Testis (tissue), 3 donors: Measurements from ENCODE around the gene EREG. TPM values are rescaled to one million over a fixed set of nuclear protein-coding genes. Genes with fewer than 3 reads are reported as not detected.
A peak's percentile ranks its signal among the peaks of the same experiment; 100 is the strongest.

Source experiments
- DNase-seq: peaks from one replicate; pipeline ENCODE4 v3.0.0-alpha.2; 2019
- H3K27ac ChIP-seq, 2 donors: fragments of 200-600 bp; sonication (generic); one replicate each; pipeline ENCODE4 v1.5.1; 2019
- H3K27me3 ChIP-seq: fragments of 200-600 bp; sonication (generic); one replicate; pipeline ENCODE4 v1.5.1; 2019
- H3K36me3 ChIP-seq: fragments of 200-600 bp; sonication (generic); one replicate; pipeline ENCODE4 v1.5.1; 2017; ENCODE audit warnings: low read depth; ENCODE audit errors: missing control alignments
- H3K4me1 ChIP-seq: fragments of 200-600 bp; sonication (generic); one replicate; pipeline ENCODE4 v1.5.1; 2019
- H3K4me3 ChIP-seq, 2 donors: fragments of 200-600 bp; sonication (generic); one replicate each; pipeline ENCODE4 v1.5.1; 2017 to 2019
- H3K9me3 ChIP-seq: fragments of 200-600 bp; sonication (generic); one replicate; pipeline ENCODE4 v1.5.1; 2017
- CTCF ChIP-seq, 3 experiments: fragments of 450-650 bp in 2 of 3; fragments of 200-600 bp in 1 of 3; sonication (generic) in 1 of 3; IDR thresholded peaks; one replicate each; pipeline ENCODE4 v1.5.1; 2016 to 2019; ENCODE audit warnings: antibody characterized with exemption in 3 of 3, mild to moderate bottlenecking in 2 of 3, moderate library complexity in 1 of 3
- POLR2A ChIP-seq: fragments of 450-650 bp; IDR thresholded peaks from one replicate; pipeline ENCODE4 v1.6.1; 2017; ENCODE audit warnings: antibody characterized with exemption, mild to moderate bottlenecking, moderate library complexity
- WGBS, 2 donors: methylation state at CpG; one replicate each; pipeline ENCODE4 v1.1.5; 2018; 5-methylcytosine and 5-hydroxymethylcytosine counted together
- intact Hi-C: fragments of 100-400 bp; cut with DNase I; formaldehyde crosslinking; loops from one replicate; pipeline ENCODE4 v1.15.1; 2023; ENCODE audit warnings: low total_unique reads
- polyA plus RNA-seq: library from polyadenylated mRNA; stranded (reverse); fragments of 350-450 nt; fragmentation: Illumina TruSeq; extraction: RNeasy Lipid Tissue Mini Kit (QIAGEN cat#74804); gene quantifications from one replicate; pipeline ENCODE4 v1.2.3, GENCODE V29; 2014; ENCODE audit warnings: low read depth, low replicate concordance; ENCODE audit not compliant: insufficient read depth
- total RNA-seq, 2 donors: library from RNA; depleted of rRNA; stranded (reverse); fragments of >200 nt; gene quantifications; one replicate each; pipeline ENCODE4 v1.2.3, GENCODE V29; 2016

Gene EREG
- total and polyA plus RNA-seq, 3 donors from 2014 or later = 0.37 TPM; not detected in 2

GRCh38 chr4:74366367-74366911 lies 1.5 kb downstream of the EREG start:
- Histone ChIP-seq H3K27me3 (no peaks in the 10 kb centered on the region), H3K9me3 (no peaks in the 10 kb centered on the region), H3K36me3 (no peaks in the 10 kb centered on the region), H3K4me3 (no peak overlapping the region), H3K27ac (no peak overlapping the region), H3K4me1 (peaks cover 12% of the 10 kb centered on the region)
- TF ChIP-seq CTCF (IDR thresholded peaks at IDR 0.05) (no peak), POLR2A (no peak)
- WGBS, 2 donors = 55 to 72% methylated on average over 2 of the region's 2 CpGs
- DNase-seq = no peak
- intact Hi-C loops = no loop called here

- intact Hi-C loops = no loop called here
- Histone ChIP-seq H3K36me3 (no peaks in the 10 kb centered on the region), H3K4me1 (peaks cover 12% of the 10 kb centered on the region), H3K27ac (no peak overlapping the region), H3K9me3 (no peaks in the 10 kb centered on the region), H3K27me3 (no peaks in the 10 kb centered on the region), H3K4me3 (no peak overlapping the region)
- no peak for TF ChIP-seq CTCF (IDR thresholded peaks at IDR 0.05)
- TF ChIP-seq POLR2A = no peak
- WGBS, 2 donors = 58 to 65% methylated on average over 1 of the region's 1 CpG
- DNase-seq = no peak
Measured at GRCh38 chr4:74367656-74368290, 2.8 kb downstream of the EREG start.

- no peaks in the 10 kb centered on the region for H3K9me3 ChIP-seq
- H3K4me1 ChIP-seq = peaks cover 12% of the 10 kb centered on the region
- WGBS, 2 donors = 65 to 77% methylated on average over 4 of the region's 4 CpGs
- TF ChIP-seq POLR2A = no peak
- TF ChIP-seq CTCF (IDR thresholded peaks at IDR 0.05) = no peak
- H3K27ac ChIP-seq = no peak overlapping the region
- DNase-seq = no peak
- intact Hi-C loops = no loop called here
- no peaks in the 10 kb centered on the region for H3K36me3 ChIP-seq
- no peak overlapping the region for H3K4me3 ChIP-seq
- no peaks in the 10 kb centered on the region for H3K27me3 ChIP-seq
Measured at GRCh38 chr4:74368596-74368995, 3.7 kb downstream of the EREG start.

- no peak for TF ChIP-seq POLR2A
- no peak for TF ChIP-seq CTCF (IDR thresholded peaks at IDR 0.05)
- Histone ChIP-seq H3K27me3 (no peaks in the 10 kb centered on the region), H3K4me3 (no peak overlapping the region), H3K9me3 (no peaks in the 10 kb centered on the region), H3K27ac (no peak overlapping the region), H3K4me1 (peaks cover 9% of the 10 kb centered on the region), H3K36me3 (no peaks in the 10 kb centered on the region)
- intact Hi-C loops = loop anchor here (10.0 kb wide), 1 partner anchor 305 kb away; no protein-coding TSS in a partner anchor
- DNase-seq = no peak
- 72 to 80% methylated on average over 2 of the region's 2 CpGs for WGBS, 2 donors
Measured at GRCh38 chr4:74369855-74370254, 4.9 kb downstream of the EREG start.

GRCh38 chr4:74370912-74371311 lies 6.0 kb downstream of the EREG start:
- Histone ChIP-seq H3K9me3 (no peaks in the 10 kb centered on the region), H3K27ac (no peak overlapping the region), H3K36me3 (no peaks in the 10 kb centered on the region), H3K4me3 (no peak overlapping the region), H3K27me3 (no peaks in the 10 kb centered on the region), H3K4me1 (peaks cover under 1% of the 10 kb centered on the region)
- TF ChIP-seq CTCF (IDR thresholded peaks at IDR 0.05) = peak in 2 of 3 experiments; percentile 9 to 26
- TF ChIP-seq POLR2A = no peak
- peak; percentile 24 for DNase-seq
- 39 to 57% methylated on average over 1 of the region's 1 CpG for WGBS, 2 donors
- intact Hi-C loops = loop anchor here (10.0 kb wide), 1 partner anchor 304 kb away; no protein-coding TSS in a partner anchor
